Liver (tissue), 2 donors: ENCODE measurements around the gene SGK1.

Experiments
- CTCF ChIP-seq: fragments of 150-350 bp; IDR thresholded peaks from 2 replicates; pipeline ENCODE4 v1.5.1; 2017; ENCODE audit warnings: improper control_type of control experiment, low read depth, low read length; ENCODE audit not compliant: missing input control
- TF ChIP-seq, protein P1 (sequence below): IDR thresholded peaks from 2 replicates; pipeline ENCODE4 v1.6.1; 2016; ENCODE audit warnings: antibody characterized with exemption, mild to moderate bottlenecking
- donor health status: healthy.

- TF ChIP-seq, protein P1, sequence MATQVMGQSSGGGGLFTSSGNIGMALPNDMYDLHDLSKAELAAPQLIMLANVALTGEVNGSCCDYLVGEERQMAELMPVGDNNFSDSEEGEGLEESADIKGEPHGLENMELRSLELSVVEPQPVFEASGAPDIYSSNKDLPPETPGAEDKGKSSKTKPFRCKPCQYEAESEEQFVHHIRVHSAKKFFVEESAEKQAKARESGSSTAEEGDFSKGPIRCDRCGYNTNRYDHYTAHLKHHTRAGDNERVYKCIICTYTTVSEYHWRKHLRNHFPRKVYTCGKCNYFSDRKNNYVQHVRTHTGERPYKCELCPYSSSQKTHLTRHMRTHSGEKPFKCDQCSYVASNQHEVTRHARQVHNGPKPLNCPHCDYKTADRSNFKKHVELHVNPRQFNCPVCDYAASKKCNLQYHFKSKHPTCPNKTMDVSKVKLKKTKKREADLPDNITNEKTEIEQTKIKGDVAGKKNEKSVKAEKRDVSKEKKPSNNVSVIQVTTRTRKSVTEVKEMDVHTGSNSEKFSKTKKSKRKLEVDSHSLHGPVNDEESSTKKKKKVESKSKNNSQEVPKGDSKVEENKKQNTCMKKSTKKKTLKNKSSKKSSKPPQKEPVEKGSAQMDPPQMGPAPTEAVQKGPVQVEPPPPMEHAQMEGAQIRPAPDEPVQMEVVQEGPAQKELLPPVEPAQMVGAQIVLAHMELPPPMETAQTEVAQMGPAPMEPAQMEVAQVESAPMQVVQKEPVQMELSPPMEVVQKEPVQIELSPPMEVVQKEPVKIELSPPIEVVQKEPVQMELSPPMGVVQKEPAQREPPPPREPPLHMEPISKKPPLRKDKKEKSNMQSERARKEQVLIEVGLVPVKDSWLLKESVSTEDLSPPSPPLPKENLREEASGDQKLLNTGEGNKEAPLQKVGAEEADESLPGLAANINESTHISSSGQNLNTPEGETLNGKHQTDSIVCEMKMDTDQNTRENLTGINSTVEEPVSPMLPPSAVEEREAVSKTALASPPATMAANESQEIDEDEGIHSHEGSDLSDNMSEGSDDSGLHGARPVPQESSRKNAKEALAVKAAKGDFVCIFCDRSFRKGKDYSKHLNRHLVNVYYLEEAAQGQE: no peak
- TF ChIP-seq CTCF: no peak
Measured at GRCh38 chr6:134238006-134238405, 79.9 kb downstream of the SGK1 start.
